SK-N-SH (cell line): ENCODE measurements around the gene PLEKHG3. TPM values are rescaled to one million over a fixed set of nuclear protein-coding genes. Genes with fewer than 3 reads are reported as not detected.

ENCODE experiments used
- CTCF ChIA-PET: fragments of 300-600, 350-600 bp; formaldehyde crosslinking; extraction: SDS; loops from one replicate; lab custom pipeline; 2021; lab: Yijun Ruan, JAX
- POLR2A ChIA-PET: fragments of 350-600 bp; sonication (Branson Sonifier 250); formaldehyde crosslinking; extraction: SDS; loops from one replicate; lab custom pipeline; 2020; ENCODE audit warnings: antibody characterized with exemption, inconsistent platforms; lab: Yijun Ruan, JAX
- DNase-seq: peaks from one replicate; pipeline ENCODE4 v3.0.0; 2012
- H2AFZ ChIP-seq: fragments of 200-600 bp; sonication (generic); 2 replicates; pipeline ENCODE4 v1.8.1; 2016; ENCODE audit warnings: antibody characterized with exemption, mild to moderate bottlenecking, low read depth
- H3F3A ChIP-seq: fragments of 200-600 bp; sonication (generic); replicated peaks from 2 replicates; pipeline ENCODE3; 2016; ENCODE audit warnings: antibody characterized with exemption, mild to moderate bottlenecking; ENCODE audit not compliant: insufficient read depth
- H3K27ac ChIP-seq, 2 experiments: fragments of 200-500 bp in 1 of 2; fragments of 200-600 bp in 1 of 2; sonication (Bioruptor generic) in 1 of 2; sonication (generic), shearing (Covaris generic) in 1 of 2; 2 replicates each; pipeline versions ENCODE4 v1.5.1 to v1.6.1; 2014 to 2016; ENCODE audit warnings: low read depth in 2 of 2, inconsistent platforms in 1 of 2, low read length in 1 of 2, mild to moderate bottlenecking in 1 of 2, mixed read lengths in 1 of 2
- H3K27me3 ChIP-seq: fragments of 200-600 bp; sonication (generic), shearing (Covaris generic); 2 replicates; pipeline ENCODE4 v1.6.1; 2016; ENCODE audit warnings: mixed run types; ENCODE audit not compliant: insufficient read depth
- H3K36me3 ChIP-seq, 2 experiments: fragments of 200-500 bp in 1 of 2; fragments of 200-600 bp in 1 of 2; sonication (Bioruptor generic) in 1 of 2; sonication (generic) in 1 of 2; replicated peaks in 1 of 2; 2 replicates each; pipeline versions ENCODE3 to v1.5.1; 2014 to 2016; ENCODE audit warnings: low read length in 1 of 2, mild to moderate bottlenecking in 1 of 2; ENCODE audit not compliant: insufficient read depth in 2 of 2, control insufficient read depth in 1 of 2
- H3K4me1 ChIP-seq, 2 experiments: fragments of 200-500 bp in 1 of 2; fragments of 200-600 bp in 1 of 2; sonication (Bioruptor generic) in 1 of 2; sonication (generic), shearing (Covaris generic) in 1 of 2; 2 replicates each; pipeline versions ENCODE4 v1.5.1 to v1.6.1; 2014 to 2016; ENCODE audit warnings: low read depth in 1 of 2, low read length in 1 of 2, mixed run types in 1 of 2; ENCODE audit not compliant: insufficient read depth in 2 of 2, control insufficient read depth in 1 of 2
- H3K4me2 ChIP-seq: fragments of 200-600 bp; sonication (generic), shearing (Covaris generic); 2 replicates; pipeline ENCODE4 v1.6.1; 2017; ENCODE audit warnings: mixed run types
- H3K4me3 ChIP-seq, 2 experiments: fragments of 200-500 bp in 1 of 2; fragments of 200-600 bp in 1 of 2; sonication (Bioruptor generic) in 1 of 2; sonication (generic), shearing (Covaris generic) in 1 of 2; 2 replicates each; pipeline versions ENCODE4 v1.5.1 to v1.8.1; 2014 to 2016; ENCODE audit warnings: low read depth in 2 of 2, inconsistent platforms in 1 of 2, low read length in 1 of 2, mild to moderate bottlenecking in 1 of 2, mixed read lengths in 1 of 2, moderate library complexity in 1 of 2
- H3K79me2 ChIP-seq: fragments of 200-600 bp; sonication (generic); 2 replicates; pipeline ENCODE4 v1.8.1; 2017; ENCODE audit warnings: mild to moderate bottlenecking; ENCODE audit not compliant: insufficient read depth
- H3K9ac ChIP-seq: fragments of 200-600 bp; sonication (generic); 2 replicates; pipeline ENCODE4 v1.6.1; 2017; ENCODE audit warnings: mixed run types
- H3K9me2 ChIP-seq: fragments of 200-600 bp; sonication (generic); 2 replicates; pipeline ENCODE4 v1.6.1; 2017; ENCODE audit warnings: mixed run types
- H3K9me3 ChIP-seq: fragments of 200-600 bp; sonication (generic); 2 replicates; pipeline ENCODE4 v1.6.1; 2017; ENCODE audit warnings: mixed run types, mild to moderate bottlenecking, moderate library complexity
- H4K20me1 ChIP-seq: fragments of 200-600 bp; sonication (generic); 2 replicates; pipeline ENCODE4 v1.6.1; 2017; ENCODE audit warnings: mild to moderate bottlenecking, mixed run types; ENCODE audit not compliant: insufficient read depth
- ELF1 ChIP-seq: IDR thresholded peaks from 2 replicates; pipeline ENCODE4 v1.4.0; 2012
- EP300 ChIP-seq, 2 experiments: IDR thresholded peaks; 2 replicates each; pipeline versions ENCODE4 v1.4.0 to v1.6.1; 2012; ENCODE audit warnings: borderline replicate concordance in 1 of 2, low read depth in 1 of 2, low read length in 1 of 2
- FOXJ3 ChIP-seq: sonication (generic); formaldehyde crosslinking; IDR thresholded peaks from 2 replicates; pipeline ENCODE4 v1.5.1; 2020; ENCODE audit warnings: mild to moderate bottlenecking, missing genetic modification reagents
- JUND ChIP-seq: IDR thresholded peaks from 2 replicates; pipeline ENCODE4 v1.4.0; 2012
- MEF2A ChIP-seq: IDR thresholded peaks from 2 replicates; pipeline ENCODE4 v1.4.0; 2012; ENCODE audit warnings: low read depth, borderline replicate concordance
- MXI1 ChIP-seq: IDR thresholded peaks from 2 replicates; pipeline ENCODE4 v1.6.1; 2012; ENCODE audit warnings: mild to moderate bottlenecking, low read depth, low read length, improper control_type of control experiment
- NRF1 ChIP-seq: IDR thresholded peaks from 2 replicates; pipeline ENCODE4 v1.6.1; 2012; ENCODE audit warnings: low read depth, mild to moderate bottlenecking, low read length
- PBX3 ChIP-seq: IDR thresholded peaks from 2 replicates; pipeline ENCODE4; 2012
- RAD21 ChIP-seq: IDR thresholded peaks from 2 replicates; pipeline ENCODE4 v1.6.1; 2012; ENCODE audit warnings: mild to moderate bottlenecking, low read length
- RCOR1 ChIP-seq: fragments of 150-350 bp; IDR thresholded peaks from 2 replicates; pipeline ENCODE4 v1.6.1; 2017; ENCODE audit warnings: antibody characterized with exemption, low read length
- REST ChIP-seq: IDR thresholded peaks from 2 replicates; pipeline ENCODE4 v1.6.1; 2012; ENCODE audit warnings: mild to moderate bottlenecking, low read depth, low read length, moderate library complexity
- RXRA ChIP-seq: IDR thresholded peaks from 2 replicates; pipeline ENCODE4 v1.4.0; 2012; ENCODE audit warnings: low read depth, mild to moderate bottlenecking, borderline replicate concordance
- TCF12 ChIP-seq: IDR thresholded peaks from 2 replicates; pipeline ENCODE4 v1.4.0; 2012
- WGBS: methylation state at CpG from one replicate; pipeline ENCODE4 v1.1.6; 2017; ENCODE audit warnings: low lambda C conversion rate; 5-methylcytosine and 5-hydroxymethylcytosine counted together
- polyA plus RNA-seq, 3 experiments: library from polyadenylated mRNA; depleted of rRNA; stranded (reverse); fragments of >200 nt; gene quantifications; 2 replicates each; pipeline ENCODE4 v1.2.3, GENCODE V29; 2012
- TF ChIP-seq, protein P1 (sequence below): IDR thresholded peaks from 2 replicates; pipeline ENCODE4 v1.4.0; 2012; ENCODE audit warnings: low read depth, borderline replicate concordance
- TF ChIP-seq, protein P2 (sequence below): IDR thresholded peaks from 2 replicates; pipeline ENCODE4 v1.4.0; 2012; ENCODE audit warnings: low read depth, borderline replicate concordance
- TF ChIP-seq, protein P3 (sequence below): IDR thresholded peaks from 2 replicates; pipeline ENCODE4 v1.4.0; 2012; ENCODE audit warnings: low read depth

The PLEKHG3 gene
- polyA plus RNA-seq, 1 of the 3 experiments (the other 2 are of a cell fraction): 5.1 TPM

GRCh38 chr14:64732536-64733120 lies 28.4 kb downstream of the PLEKHG3 start:
- peaks cover 0 to 16% of the 10 kb centered on the region in 2 experiments for H3K36me3 ChIP-seq
- H3K9me2 ChIP-seq: no peaks in the 10 kb centered on the region
- no peak overlapping the region for H3K4me3 ChIP-seq
- no peaks in the 10 kb centered on the region for H3F3A ChIP-seq
- no peak overlapping the region for H3K27ac ChIP-seq
- WGBS: 100% methylated on average over 5 of the region's 14 CpGs
- no peak overlapping the region for H3K9ac ChIP-seq
- no peak overlapping the region for H3K4me2 ChIP-seq
- no peak overlapping the region for H2AFZ ChIP-seq
- CTCF ChIA-PET: interaction anchor here (0.6 kb wide), 1 partner anchor 65 kb away, joined by 4 read pairs; no protein-coding TSS in a partner anchor
- TF ChIP-seq, protein P1, sequence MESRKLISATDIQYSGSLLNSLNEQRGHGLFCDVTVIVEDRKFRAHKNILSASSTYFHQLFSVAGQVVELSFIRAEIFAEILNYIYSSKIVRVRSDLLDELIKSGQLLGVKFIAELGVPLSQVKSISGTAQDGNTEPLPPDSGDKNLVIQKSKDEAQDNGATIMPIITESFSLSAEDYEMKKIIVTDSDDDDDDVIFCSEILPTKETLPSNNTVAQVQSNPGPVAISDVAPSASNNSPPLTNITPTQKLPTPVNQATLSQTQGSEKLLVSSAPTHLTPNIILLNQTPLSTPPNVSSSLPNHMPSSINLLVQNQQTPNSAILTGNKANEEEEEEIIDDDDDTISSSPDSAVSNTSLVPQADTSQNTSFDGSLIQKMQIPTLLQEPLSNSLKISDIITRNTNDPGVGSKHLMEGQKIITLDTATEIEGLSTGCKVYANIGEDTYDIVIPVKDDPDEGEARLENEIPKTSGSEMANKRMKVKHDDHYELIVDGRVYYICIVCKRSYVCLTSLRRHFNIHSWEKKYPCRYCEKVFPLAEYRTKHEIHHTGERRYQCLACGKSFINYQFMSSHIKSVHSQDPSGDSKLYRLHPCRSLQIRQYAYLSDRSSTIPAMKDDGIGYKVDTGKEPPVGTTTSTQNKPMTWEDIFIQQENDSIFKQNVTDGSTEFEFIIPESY: no peak
- TF ChIP-seq NRF1 (no peak), ELF1 (no peak), MXI1 (no peak), MEF2A (no peak), RAD21 (no peak), REST (no peak), JUND (no peak), RXRA (no peak), TCF12 (no peak), FOXJ3 (CRISPR knock-in tag) (no peak), EP300 (IDR thresholded peaks at IDR 0.05; ENCODE audit: borderline replicate concordance in 1 of 2, low read depth in 1 of 2, low read length in 1 of 2) (no peak), PBX3 (no peak), RCOR1 (no peak)
- TF ChIP-seq, protein P2, sequence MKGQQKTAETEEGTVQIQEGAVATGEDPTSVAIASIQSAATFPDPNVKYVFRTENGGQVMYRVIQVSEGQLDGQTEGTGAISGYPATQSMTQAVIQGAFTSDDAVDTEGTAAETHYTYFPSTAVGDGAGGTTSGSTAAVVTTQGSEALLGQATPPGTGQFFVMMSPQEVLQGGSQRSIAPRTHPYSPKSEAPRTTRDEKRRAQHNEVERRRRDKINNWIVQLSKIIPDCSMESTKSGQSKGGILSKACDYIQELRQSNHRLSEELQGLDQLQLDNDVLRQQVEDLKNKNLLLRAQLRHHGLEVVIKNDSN: no peak
- TF ChIP-seq, protein P3, sequence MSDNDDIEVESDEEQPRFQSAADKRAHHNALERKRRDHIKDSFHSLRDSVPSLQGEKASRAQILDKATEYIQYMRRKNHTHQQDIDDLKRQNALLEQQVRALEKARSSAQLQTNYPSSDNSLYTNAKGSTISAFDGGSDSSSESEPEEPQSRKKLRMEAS: no peak
- TF ChIP-seq, all 33 proteins: peak for 0
- Histone ChIP-seq H4K20me1 (no peaks in the 10 kb centered on the region), H3K27me3 (no peaks in the 10 kb centered on the region), H3K79me2 (no peaks in the 10 kb centered on the region), H3K9me3 (no peaks in the 10 kb centered on the region), H3K4me1 (no peaks in the 10 kb centered on the region)
- no peak for DNase-seq
- POLR2A ChIA-PET: no interaction called here
